GM12892 (cell line): ENCODE results near the gene VGF.

Source experiments
- POLR2A ChIP-seq: IDR thresholded peaks from 2 replicates; pipeline ENCODE4 v1.6.1; 2011; ENCODE audit warnings: low read depth, low read length, control low read depth
- POLR2AphosphoS5 ChIP-seq: IDR thresholded peaks from 2 replicates; pipeline ENCODE4 v1.6.1; 2011; ENCODE audit warnings: low read depth, low read length, control low read depth
- TAF1 ChIP-seq: IDR thresholded peaks from 2 replicates; pipeline ENCODE4 v1.6.1; 2011; ENCODE audit warnings: low read depth, mild to moderate bottlenecking, control low read depth, low read length, borderline replicate concordance

DNA sequence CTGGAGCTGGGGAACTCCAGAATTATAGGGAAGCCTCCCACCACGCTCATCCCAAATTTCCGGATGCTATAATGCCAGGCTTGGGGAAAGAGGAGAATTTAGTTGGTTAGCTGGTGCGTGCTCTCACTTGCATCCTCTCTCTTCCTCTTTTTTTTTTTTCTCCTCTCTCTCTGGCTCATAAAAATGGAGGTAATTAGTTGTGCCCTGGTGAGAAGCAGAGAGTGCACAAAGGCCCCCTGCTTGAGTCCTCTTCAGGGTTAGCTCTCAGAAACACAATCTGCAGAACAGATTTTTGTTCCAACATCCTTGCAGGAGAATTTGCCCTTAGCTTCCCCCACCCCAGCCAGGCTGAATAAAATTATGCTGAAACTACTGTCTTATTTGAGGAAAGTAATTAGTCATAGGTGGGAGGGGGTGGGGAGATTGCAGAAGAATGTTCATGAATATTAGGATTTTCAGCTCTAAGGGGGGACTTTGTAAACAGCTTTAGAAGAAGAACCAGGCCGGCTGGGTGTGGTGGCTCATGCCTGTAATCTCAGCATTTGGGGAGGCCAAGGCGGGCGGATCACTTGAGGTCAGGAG is 30.9 kb downstream of the VGF start:
- TF ChIP-seq POLR2A, result no peak
- TF ChIP-seq POLR2AphosphoS5, result no peak
- TF ChIP-seq TAF1, result no peak
